ENCODE measurements around the gene PRPF19. TPM values are rescaled to one million over a fixed set of nuclear protein-coding genes. Genes with fewer than 3 reads are reported as not detected.

The PRPF19 gene
- polyA plus RNA-seq, 1 donor from 2014 or later, result 71.3 TPM

DNA sequence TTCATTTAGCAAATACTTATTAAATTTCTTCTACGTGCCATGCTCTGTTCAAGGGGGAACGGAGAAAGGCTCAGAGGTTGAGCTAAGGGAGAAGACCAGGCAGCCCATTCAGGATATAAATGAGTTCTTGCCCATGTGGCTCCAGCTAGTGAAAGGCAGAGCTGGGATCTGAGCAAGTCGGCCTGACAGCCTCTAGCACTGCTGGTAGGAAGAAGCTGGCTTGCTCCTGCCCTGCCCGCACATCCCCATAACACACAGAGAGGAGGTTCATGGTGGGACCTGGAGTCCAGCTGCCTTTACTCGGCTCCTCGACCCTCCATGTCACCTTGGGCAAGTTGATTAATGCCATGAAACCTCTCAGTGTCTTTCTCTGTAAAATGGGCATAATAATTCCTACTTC is 43.6 kb upstream of the PRPF19 start:
- Histone ChIP-seq H4K20me1 (ENCODE audit: insufficient read depth) (no peaks in the 10 kb centered on the region), H3K36me3 (ENCODE audit: insufficient read depth, low read length) (no peaks in the 10 kb centered on the region), H3K9ac (ENCODE audit: low read length) (no peak overlapping the region), H3K9me2 (ENCODE audit: insufficient read depth, low read length) (no peaks in the 10 kb centered on the region), H3K4me2 (ENCODE audit: low read length) (no peak overlapping the region), H3K4me3 (ENCODE audit: low read length) (no peak overlapping the region), H3K79me2 (replicated peaks; ENCODE audit: insufficient read depth, low read length) (no peaks in the 10 kb centered on the region), H3K27ac (ENCODE audit: low read length) (no peak overlapping the region), H3K9me3 (ENCODE audit: low read length) (no peaks in the 10 kb centered on the region), H3F3A (ENCODE audit: insufficient read depth, low read length, poor library complexity, severe bottlenecking) (no peaks in the 10 kb centered on the region), H3K27me3 (ENCODE audit: insufficient read depth, low read depth, low read length) (peaks cover 17% of the 10 kb centered on the region), H2AFZ (ENCODE audit: low read depth, low read length) (no peak overlapping the region)
- TF ChIP-seq RAD21 (conservative IDR thresholded peaks at IDR 0.05) (no peak), EZH2 (IDR thresholded peaks at IDR 0.05; ENCODE audit: borderline replicate concordance, insufficient read depth, low read length, poor library complexity, severe bottlenecking) (no peak), SMC3 (conservative IDR thresholded peaks at IDR 0.05; ENCODE audit: poor library complexity) (no peak), EP300 (conservative IDR thresholded peaks at IDR 0.05; ENCODE audit: poor library complexity, severe bottlenecking) (no peak), MXI1 (conservative IDR thresholded peaks at IDR 0.05; ENCODE audit: poor library complexity, severe bottlenecking) (no peak)

DNA sequence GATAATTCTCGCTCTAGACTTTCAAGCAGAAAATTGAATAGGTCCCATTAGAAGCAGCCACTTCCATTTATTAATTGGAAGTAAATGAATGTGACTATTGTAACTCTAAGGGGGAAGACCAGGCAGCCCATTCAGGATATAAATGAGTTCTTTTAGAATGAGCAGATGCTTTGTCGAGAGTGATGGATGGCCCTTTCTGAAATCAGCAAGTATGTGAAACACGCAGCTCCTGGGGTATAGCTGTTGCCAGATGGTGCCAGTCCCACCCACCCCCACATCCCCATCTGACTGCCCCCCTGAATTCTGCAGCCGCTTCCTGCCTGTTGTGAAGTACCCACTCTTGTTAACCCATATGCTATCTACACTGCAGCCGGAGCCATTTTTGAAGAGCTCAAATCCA is 41.9 kb upstream of the PRPF19 start:
- Histone ChIP-seq H3K9ac (ENCODE audit: low read length) (no peak overlapping the region), H4K20me1 (ENCODE audit: insufficient read depth) (no peaks in the 10 kb centered on the region), H3K27me3 (ENCODE audit: insufficient read depth, low read depth, low read length) (peaks cover 17% of the 10 kb centered on the region), H3K9me2 (ENCODE audit: insufficient read depth, low read length) (no peaks in the 10 kb centered on the region), H3K36me3 (ENCODE audit: insufficient read depth, low read length) (no peaks in the 10 kb centered on the region), H3K9me3 (ENCODE audit: low read length) (no peaks in the 10 kb centered on the region), H3K79me2 (replicated peaks; ENCODE audit: insufficient read depth, low read length) (no peaks in the 10 kb centered on the region), H3K4me2 (ENCODE audit: low read length) (no peak overlapping the region), H3F3A (ENCODE audit: insufficient read depth, low read length, poor library complexity, severe bottlenecking) (no peaks in the 10 kb centered on the region), H3K4me3 (ENCODE audit: low read length) (no peak overlapping the region), H2AFZ (ENCODE audit: low read depth, low read length) (no peak overlapping the region), H3K27ac (ENCODE audit: low read length) (no peak overlapping the region)
- no peak for TF ChIP-seq EP300 (conservative IDR thresholded peaks at IDR 0.05; ENCODE audit: poor library complexity, severe bottlenecking)
- no peak for TF ChIP-seq POLR2AphosphoS5 (IDR thresholded peaks at IDR 0.05)
- TF ChIP-seq RAD21 (conservative IDR thresholded peaks at IDR 0.05), result no peak
- TF ChIP-seq, protein P1, sequence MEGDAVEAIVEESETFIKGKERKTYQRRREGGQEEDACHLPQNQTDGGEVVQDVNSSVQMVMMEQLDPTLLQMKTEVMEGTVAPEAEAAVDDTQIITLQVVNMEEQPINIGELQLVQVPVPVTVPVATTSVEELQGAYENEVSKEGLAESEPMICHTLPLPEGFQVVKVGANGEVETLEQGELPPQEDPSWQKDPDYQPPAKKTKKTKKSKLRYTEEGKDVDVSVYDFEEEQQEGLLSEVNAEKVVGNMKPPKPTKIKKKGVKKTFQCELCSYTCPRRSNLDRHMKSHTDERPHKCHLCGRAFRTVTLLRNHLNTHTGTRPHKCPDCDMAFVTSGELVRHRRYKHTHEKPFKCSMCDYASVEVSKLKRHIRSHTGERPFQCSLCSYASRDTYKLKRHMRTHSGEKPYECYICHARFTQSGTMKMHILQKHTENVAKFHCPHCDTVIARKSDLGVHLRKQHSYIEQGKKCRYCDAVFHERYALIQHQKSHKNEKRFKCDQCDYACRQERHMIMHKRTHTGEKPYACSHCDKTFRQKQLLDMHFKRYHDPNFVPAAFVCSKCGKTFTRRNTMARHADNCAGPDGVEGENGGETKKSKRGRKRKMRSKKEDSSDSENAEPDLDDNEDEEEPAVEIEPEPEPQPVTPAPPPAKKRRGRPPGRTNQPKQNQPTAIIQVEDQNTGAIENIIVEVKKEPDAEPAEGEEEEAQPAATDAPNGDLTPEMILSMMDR (IDR thresholded peaks at IDR 0.05; ENCODE audit: poor library complexity, severe bottlenecking), result no peak
- no peak for TF ChIP-seq MXI1 (conservative IDR thresholded peaks at IDR 0.05; ENCODE audit: poor library complexity, severe bottlenecking)
- no peak for TF ChIP-seq TAF1 (IDR thresholded peaks at IDR 0.05; ENCODE audit: low read depth)
- no peak for TF ChIP-seq SMC3 (conservative IDR thresholded peaks at IDR 0.05; ENCODE audit: poor library complexity)
- no peak for TF ChIP-seq EZH2 (IDR thresholded peaks at IDR 0.05; ENCODE audit: borderline replicate concordance, insufficient read depth, low read length, poor library complexity, severe bottlenecking)

DNA sequence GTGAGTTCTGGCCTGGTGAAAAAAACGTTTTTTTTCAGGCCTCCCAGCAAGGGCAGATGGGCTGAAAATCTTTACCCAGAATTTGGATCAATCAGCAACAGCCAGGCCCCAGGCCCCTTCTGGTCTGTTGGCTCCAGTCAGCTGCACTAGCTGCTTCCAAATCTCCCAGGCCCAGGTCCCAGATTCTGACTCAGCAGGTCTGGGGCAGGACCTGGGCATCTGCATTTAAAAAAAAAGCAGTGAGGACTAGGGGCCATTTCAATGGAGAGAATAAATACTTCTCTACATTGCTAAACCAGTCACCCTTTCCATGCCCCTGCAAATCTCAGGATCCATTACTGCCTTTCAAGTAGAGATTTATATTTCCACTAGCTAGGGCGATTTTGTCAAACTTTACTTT is 41.3 kb upstream of the PRPF19 start:
- no peaks in the 10 kb centered on the region for H3K36me3 ChIP-seq (ENCODE audit: insufficient read depth, low read length)
- H4K20me1 ChIP-seq (ENCODE audit: insufficient read depth), result no peaks in the 10 kb centered on the region
- H3K4me3 ChIP-seq (ENCODE audit: low read length), result no peak overlapping the region
- no peaks in the 10 kb centered on the region for H3K79me2 ChIP-seq (replicated peaks; ENCODE audit: insufficient read depth, low read length)
- no peak overlapping the region for H3K9ac ChIP-seq (ENCODE audit: low read length)
- TF ChIP-seq EZH2 (IDR thresholded peaks at IDR 0.05; ENCODE audit: borderline replicate concordance, insufficient read depth, low read length, poor library complexity, severe bottlenecking), result no peak
- no peak for TF ChIP-seq EP300 (conservative IDR thresholded peaks at IDR 0.05; ENCODE audit: poor library complexity, severe bottlenecking)
- H3K9me3 ChIP-seq (ENCODE audit: low read length), result no peaks in the 10 kb centered on the region
- no peaks in the 10 kb centered on the region for H3F3A ChIP-seq (ENCODE audit: insufficient read depth, low read length, poor library complexity, severe bottlenecking)
- H3K27ac ChIP-seq (ENCODE audit: low read length), result no peak overlapping the region
- H3K27me3 ChIP-seq (ENCODE audit: insufficient read depth, low read depth, low read length), result peaks cover 17% of the 10 kb centered on the region
- H3K9me2 ChIP-seq (ENCODE audit: insufficient read depth, low read length), result no peaks in the 10 kb centered on the region
- no peak overlapping the region for H3K4me2 ChIP-seq (ENCODE audit: low read length)
- H2AFZ ChIP-seq (ENCODE audit: low read depth, low read length), result no peak overlapping the region

Data from neural cell (in vitro differentiated cells).